Spleen (tissue), 7 donors: ENCODE results near the gene ATR.

Experiments
- CTCF ChIP-seq, 11 experiments: fragments of 200-600 bp in 7 of 11; fragments of 450-650 bp in 4 of 11; sonication (generic) in 4 of 11; IDR thresholded peaks in 8 of 11; conservative IDR thresholded peaks in 3 of 11; 1 replicate in 7 of 11; 2 replicates in 4 of 11; pipeline versions ENCODE4 v1.4.0 to v1.8.0; 2016 to 2021; ENCODE audit warnings: antibody characterized with exemption in 11 of 11, inconsistent platforms in 4 of 11, mild to moderate bottlenecking in 1 of 11
- POLR2A ChIP-seq, 3 donors: fragments of 450-650 bp; IDR thresholded peaks; one replicate each; pipeline ENCODE4 v1.5.1; 2017; ENCODE audit warnings: antibody characterized with exemption in 3 of 3, mild to moderate bottlenecking in 1 of 3
- POLR2AphosphoS5 ChIP-seq, 3 donors: sonication (generic); formaldehyde crosslinking; IDR thresholded peaks; one replicate each; pipeline ENCODE4 v1.5.1; 2017; ENCODE audit warnings: antibody characterized with exemption in 3 of 3
- donor health status: DM: no; HTN: no; CAD: no; lungs with moderate emphysema.
- donor health status: DM: no; HTN: no; CAD: no.
- donor health status: DM: no; HTN: no; CAD: no.

- TF ChIP-seq CTCF (IDR thresholded peaks at IDR 0.05 in 8 of 11, conservative IDR thresholded peaks at IDR 0.05 in 3 of 11) (no peak), POLR2A (IDR thresholded peaks at IDR 0.05) (no peak), POLR2AphosphoS5 (IDR thresholded peaks at IDR 0.05) (no peak)
These were observed 18.2 kb upstream of the ATR start for GRCh38 chr3:142596726-142597088.
